ENCODE measurements around the gene RELN. TPM values are rescaled to one million over a fixed set of nuclear protein-coding genes. Genes with fewer than 3 reads are reported as not detected.
"Not testable (repeated sequence)": the region's sequence is repeated elsewhere in the genome, so short reads cannot be mapped to it uniquely, and the experiment has no call there.

RELN gene
- total RNA-seq, 1 experiment from 2014 or later: 0.02 TPM

GRCh38 chr7:103487419-103487818 lies 502.0 kb downstream of the RELN start:
- Histone ChIP-seq H3T11ph (ENCODE audit: low read length) (no peak overlapping the region), H3K27ac (ENCODE audit: insufficient read length, low read depth, low read length) (no peak overlapping the region), H3K23me2 (ENCODE audit: insufficient read length, low read depth, low read length, poor library complexity, severe bottlenecking) (no peaks in the 10 kb centered on the region), H2BK15ac (ENCODE audit: low read depth, low read length) (no peak overlapping the region), H3K56ac (ENCODE audit: insufficient read length, low read depth, low read length) (no peak overlapping the region), H2BK20ac (ENCODE audit: low read depth, low read length, poor library complexity, severe bottlenecking) (no peak overlapping the region), H3K79me2 (ENCODE audit: insufficient read depth, low read length) (no peaks in the 10 kb centered on the region), H3K4me1 (ENCODE audit: insufficient read depth, low read length) (no peaks in the 10 kb centered on the region), H4K91ac (ENCODE audit: insufficient read length, low read depth, low read length) (no peak overlapping the region), H3K79me1 (ENCODE audit: insufficient read depth, low read depth, low read length, poor library complexity, severe bottlenecking) (no peaks in the 10 kb centered on the region), H2AFZ (ENCODE audit: low read length) (no peak overlapping the region), H4K8ac (replicated peaks; ENCODE audit: insufficient read length, low read depth, low read length) (no peak overlapping the region), H3K14ac (ENCODE audit: insufficient read depth, low read length) (no peak overlapping the region), H2BK12ac (ENCODE audit: insufficient read length, low read depth, low read length) (no peak overlapping the region), H3K18ac (ENCODE audit: insufficient read length, low read depth, low read length) (no peak overlapping the region), H3K4ac (ENCODE audit: low read depth, low read length) (no peak overlapping the region), H3K9ac (ENCODE audit: extremely low read depth, insufficient read length, low read length) (no peak overlapping the region), H3K9me3 (ENCODE audit: control insufficient read depth, low read depth, low read length) (no peaks in the 10 kb centered on the region), H3K23ac (ENCODE audit: insufficient read length, low read depth, low read length) (no peak overlapping the region), H2BK5ac (ENCODE audit: insufficient read length, low read length) (no peak overlapping the region), H2AK5ac (ENCODE audit: insufficient read length, low read length) (no peak overlapping the region), H3K4me2 (ENCODE audit: insufficient read depth, insufficient read length, low read length) (no peak overlapping the region), H2BK120ac (ENCODE audit: low read depth, low read length, poor library complexity, severe bottlenecking) (no peak overlapping the region), H4K5ac (ENCODE audit: insufficient read length, low read depth, low read length) (no peak overlapping the region), H4K20me1 (ENCODE audit: control insufficient read depth, insufficient read depth, insufficient read length) (no peaks in the 10 kb centered on the region), H3K27me3 (ENCODE audit: insufficient read depth, low read length) (no peaks in the 10 kb centered on the region)
- no CpG with 5 or more reads among the region's 4 CpGs for WGBS (ENCODE audit: extremely low coverage, insufficient read length, low lambda C conversion rate)
- Mint-ChIP-seq H3K36me3 (ENCODE audit: insufficient read depth in 1 of 3, low read depth in 3 of 3) (no peaks in the 10 kb centered on the region), H3K4me3 (no peak overlapping the region), H3K9me3 (no peaks in the 10 kb centered on the region), H3K4me1 (no peaks in the 10 kb centered on the region), H3K27ac (no peak overlapping the region), H3K27me3 (ENCODE audit: low read depth) (peaks cover 3% of the 10 kb centered on the region; the same call in 1 of the 2 replicates)
- no peak for DNase-seq
- no peak for TF ChIP-seq CTCF (conservative IDR thresholded peaks at IDR 0.05)

- not testable (repeated sequence) for H3K23me2 ChIP-seq (ENCODE audit: insufficient read length, low read depth, low read length, poor library complexity, severe bottlenecking); H3K18ac ChIP-seq (ENCODE audit: insufficient read length, low read depth, low read length)
- no CpG with 5 or more reads among the region's 3 CpGs for WGBS (ENCODE audit: extremely low coverage, insufficient read length, low lambda C conversion rate)
Measured at GRCh38 chr7:103486873-103487272, 502.6 kb downstream of the RELN start.

More at GRCh38 chr7:103486873-103487272, 502.6 kb downstream of the RELN start:
- not testable (repeated sequence) for H3K9me3 ChIP-seq (ENCODE audit: control insufficient read depth, low read depth, low read length); H2BK5ac ChIP-seq (ENCODE audit: insufficient read length, low read length); H3K23ac ChIP-seq (ENCODE audit: insufficient read length, low read depth, low read length); H3K27ac ChIP-seq (ENCODE audit: insufficient read length, low read depth, low read length); H4K91ac ChIP-seq (ENCODE audit: insufficient read length, low read depth, low read length); H3K4ac ChIP-seq (ENCODE audit: low read depth, low read length); H3K9me3 Mint-ChIP-seq; H2BK12ac ChIP-seq (ENCODE audit: insufficient read length, low read depth, low read length); H2AK5ac ChIP-seq (ENCODE audit: insufficient read length, low read length); H3K27ac Mint-ChIP-seq; DNase-seq; H3K4me1 Mint-ChIP-seq; H3K14ac ChIP-seq (ENCODE audit: insufficient read depth, low read length); H3K36me3 Mint-ChIP-seq (ENCODE audit: insufficient read depth in 1 of 3, low read depth in 3 of 3); H2AFZ ChIP-seq (ENCODE audit: low read length); H3K27me3 Mint-ChIP-seq (ENCODE audit: low read depth); H3K4me3 Mint-ChIP-seq; H3K79me1 ChIP-seq (ENCODE audit: insufficient read depth, low read depth, low read length, poor library complexity, severe bottlenecking); H3K56ac ChIP-seq (ENCODE audit: insufficient read length, low read depth, low read length); H3T11ph ChIP-seq (ENCODE audit: low read length); H4K5ac ChIP-seq (ENCODE audit: insufficient read length, low read depth, low read length); H3K9ac ChIP-seq (ENCODE audit: extremely low read depth, insufficient read length, low read length); H3K4me2 ChIP-seq (ENCODE audit: insufficient read depth, insufficient read length, low read length); H3K79me2 ChIP-seq (ENCODE audit: insufficient read depth, low read length); H2BK15ac ChIP-seq (ENCODE audit: low read depth, low read length); H3K4me1 ChIP-seq (ENCODE audit: insufficient read depth, low read length); H2BK120ac ChIP-seq (ENCODE audit: low read depth, low read length, poor library complexity, severe bottlenecking); H4K8ac ChIP-seq (replicated peaks; ENCODE audit: insufficient read length, low read depth, low read length); H3K27me3 ChIP-seq (ENCODE audit: insufficient read depth, low read length); H4K20me1 ChIP-seq (ENCODE audit: control insufficient read depth, insufficient read depth, insufficient read length); H2BK20ac ChIP-seq (ENCODE audit: low read depth, low read length, poor library complexity, severe bottlenecking)

All from H9 (cell line).